Ishikawa (cell line): ENCODE data around the gene IFT74.

ENCODE experiments used
- CEBPB ChIP-seq: IDR thresholded peaks from 2 replicates; pipeline ENCODE4 v1.6.1; 2012
- EGR1 ChIP-seq: IDR thresholded peaks from 2 replicates; pipeline ENCODE4 v1.6.1; 2012
- EP300 ChIP-seq: IDR thresholded peaks from 2 replicates; pipeline ENCODE4 v1.6.1; 2012; ENCODE audit warnings: borderline replicate concordance
- NFIC ChIP-seq: IDR thresholded peaks from 2 replicates; pipeline ENCODE4 v1.6.1; 2012
- RAD21 ChIP-seq: IDR thresholded peaks from 2 replicates; pipeline ENCODE4 v1.6.1; 2012; ENCODE audit warnings: low read depth
- REST ChIP-seq: IDR thresholded peaks from 2 replicates; pipeline ENCODE4 v1.6.1; 2012; ENCODE audit warnings: low read depth, mild to moderate bottlenecking
- TAF1 ChIP-seq: IDR thresholded peaks from 2 replicates; pipeline ENCODE4 v1.6.1; 2012; ENCODE audit warnings: low read depth, mild to moderate bottlenecking
- TCF12 ChIP-seq: IDR thresholded peaks from 2 replicates; pipeline ENCODE4 v1.6.1; 2012; ENCODE audit warnings: low read depth
- TEAD4 ChIP-seq: IDR thresholded peaks from 2 replicates; pipeline ENCODE4 v1.6.1; 2012
- ZBTB7A ChIP-seq: IDR thresholded peaks from 2 replicates; pipeline ENCODE4 v1.6.1; 2012; ENCODE audit warnings: low read depth
- TF ChIP-seq, protein P1 (sequence below): IDR thresholded peaks from 2 replicates; pipeline ENCODE4 v1.6.1; 2012
- TF ChIP-seq, protein P2 (sequence below): IDR thresholded peaks from 2 replicates; pipeline ENCODE4 v1.6.1; 2012

GRCh38 chr9:27053369-27054022 is 97.3 kb downstream of the IFT74 start:
- TF ChIP-seq RAD21 (no peak), CEBPB (no peak), EGR1 (no peak), TEAD4 (no peak), REST (no peak), TAF1 (no peak), EP300 (no peak), NFIC (no peak), TCF12 (no peak), ZBTB7A (no peak)
- TF ChIP-seq, protein P1, sequence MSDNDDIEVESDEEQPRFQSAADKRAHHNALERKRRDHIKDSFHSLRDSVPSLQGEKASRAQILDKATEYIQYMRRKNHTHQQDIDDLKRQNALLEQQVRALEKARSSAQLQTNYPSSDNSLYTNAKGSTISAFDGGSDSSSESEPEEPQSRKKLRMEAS = no peak
- TF ChIP-seq, protein P2, sequence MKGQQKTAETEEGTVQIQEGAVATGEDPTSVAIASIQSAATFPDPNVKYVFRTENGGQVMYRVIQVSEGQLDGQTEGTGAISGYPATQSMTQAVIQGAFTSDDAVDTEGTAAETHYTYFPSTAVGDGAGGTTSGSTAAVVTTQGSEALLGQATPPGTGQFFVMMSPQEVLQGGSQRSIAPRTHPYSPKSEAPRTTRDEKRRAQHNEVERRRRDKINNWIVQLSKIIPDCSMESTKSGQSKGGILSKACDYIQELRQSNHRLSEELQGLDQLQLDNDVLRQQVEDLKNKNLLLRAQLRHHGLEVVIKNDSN = no peak
